Liver (tissue), 3 donors: ENCODE data around the gene TCF12.

Experiments used
- RAD21 ChIP-seq, 2 donors: IDR thresholded peaks; 2 replicates each; pipeline ENCODE4 v1.6.1; 2016; ENCODE audit warnings: antibody characterized with exemption in 2 of 2, mild to moderate bottlenecking in 2 of 2
- RXRA ChIP-seq, 2 donors: IDR thresholded peaks; 2 replicates each; pipeline ENCODE4 v1.6.1; 2017 to 2018; ENCODE audit warnings: antibody characterized with exemption in 2 of 2, mild to moderate bottlenecking in 1 of 2
- SP1 ChIP-seq: IDR thresholded peaks from 2 replicates; pipeline ENCODE4 v1.6.1; 2018; ENCODE audit warnings: antibody characterized with exemption, mild to moderate bottlenecking
- TAF1 ChIP-seq: conservative IDR thresholded peaks from 2 replicates; pipeline ENCODE4 v1.6.1; 2016; ENCODE audit warnings: antibody characterized with exemption, mild to moderate bottlenecking
- YY1 ChIP-seq: IDR thresholded peaks from 2 replicates; pipeline ENCODE4 v1.6.1; 2016; ENCODE audit warnings: antibody characterized with exemption, mild to moderate bottlenecking
- TF ChIP-seq, protein P1 (sequence below): fragments of 150-350 bp; IDR thresholded peaks from 2 replicates; pipeline ENCODE4 v1.5.1; 2017; ENCODE audit warnings: improper control_type of control experiment, low read depth, low read length; ENCODE audit not compliant: missing input control
- TF ChIP-seq, protein P2 (sequence below): IDR thresholded peaks from 2 replicates; pipeline ENCODE4 v1.6.1; 2016; ENCODE audit warnings: antibody characterized with exemption
- TF ChIP-seq, protein P3 (sequence below): IDR thresholded peaks from 2 replicates; pipeline ENCODE4 v1.6.1; 2016; ENCODE audit warnings: antibody characterized with exemption, mild to moderate bottlenecking
- donor health status: healthy.
- donor health status: healthy.

DNA sequence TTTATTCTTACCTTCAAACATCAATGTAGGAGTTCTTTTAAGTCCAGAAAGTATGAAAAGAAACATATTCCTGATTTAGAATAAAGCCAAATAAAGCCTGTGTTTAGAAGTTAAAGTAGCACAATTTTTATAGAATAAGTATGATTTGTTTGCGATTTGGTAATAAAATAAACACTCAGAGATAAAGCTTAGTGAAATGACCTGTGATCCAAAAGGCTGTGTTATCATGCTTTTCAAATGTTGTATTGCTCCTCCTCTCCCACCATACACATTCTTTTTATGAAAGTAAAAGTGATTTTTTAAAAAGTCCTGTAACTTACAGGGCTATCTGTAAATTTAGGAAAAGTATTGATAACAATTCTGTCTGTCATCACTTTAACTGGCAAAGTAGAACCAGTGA is 319.2 kb downstream of the TCF12 start:
- TF ChIP-seq, protein P1, sequence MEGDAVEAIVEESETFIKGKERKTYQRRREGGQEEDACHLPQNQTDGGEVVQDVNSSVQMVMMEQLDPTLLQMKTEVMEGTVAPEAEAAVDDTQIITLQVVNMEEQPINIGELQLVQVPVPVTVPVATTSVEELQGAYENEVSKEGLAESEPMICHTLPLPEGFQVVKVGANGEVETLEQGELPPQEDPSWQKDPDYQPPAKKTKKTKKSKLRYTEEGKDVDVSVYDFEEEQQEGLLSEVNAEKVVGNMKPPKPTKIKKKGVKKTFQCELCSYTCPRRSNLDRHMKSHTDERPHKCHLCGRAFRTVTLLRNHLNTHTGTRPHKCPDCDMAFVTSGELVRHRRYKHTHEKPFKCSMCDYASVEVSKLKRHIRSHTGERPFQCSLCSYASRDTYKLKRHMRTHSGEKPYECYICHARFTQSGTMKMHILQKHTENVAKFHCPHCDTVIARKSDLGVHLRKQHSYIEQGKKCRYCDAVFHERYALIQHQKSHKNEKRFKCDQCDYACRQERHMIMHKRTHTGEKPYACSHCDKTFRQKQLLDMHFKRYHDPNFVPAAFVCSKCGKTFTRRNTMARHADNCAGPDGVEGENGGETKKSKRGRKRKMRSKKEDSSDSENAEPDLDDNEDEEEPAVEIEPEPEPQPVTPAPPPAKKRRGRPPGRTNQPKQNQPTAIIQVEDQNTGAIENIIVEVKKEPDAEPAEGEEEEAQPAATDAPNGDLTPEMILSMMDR, result no peak
- TF ChIP-seq YY1, result no peak
- TF ChIP-seq RAD21 (IDR thresholded peaks at IDR 0.05), result no peak
- no peak for TF ChIP-seq SP1
- TF ChIP-seq, protein P2, sequence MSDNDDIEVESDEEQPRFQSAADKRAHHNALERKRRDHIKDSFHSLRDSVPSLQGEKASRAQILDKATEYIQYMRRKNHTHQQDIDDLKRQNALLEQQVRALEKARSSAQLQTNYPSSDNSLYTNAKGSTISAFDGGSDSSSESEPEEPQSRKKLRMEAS, result no peak
- TF ChIP-seq, protein P3, sequence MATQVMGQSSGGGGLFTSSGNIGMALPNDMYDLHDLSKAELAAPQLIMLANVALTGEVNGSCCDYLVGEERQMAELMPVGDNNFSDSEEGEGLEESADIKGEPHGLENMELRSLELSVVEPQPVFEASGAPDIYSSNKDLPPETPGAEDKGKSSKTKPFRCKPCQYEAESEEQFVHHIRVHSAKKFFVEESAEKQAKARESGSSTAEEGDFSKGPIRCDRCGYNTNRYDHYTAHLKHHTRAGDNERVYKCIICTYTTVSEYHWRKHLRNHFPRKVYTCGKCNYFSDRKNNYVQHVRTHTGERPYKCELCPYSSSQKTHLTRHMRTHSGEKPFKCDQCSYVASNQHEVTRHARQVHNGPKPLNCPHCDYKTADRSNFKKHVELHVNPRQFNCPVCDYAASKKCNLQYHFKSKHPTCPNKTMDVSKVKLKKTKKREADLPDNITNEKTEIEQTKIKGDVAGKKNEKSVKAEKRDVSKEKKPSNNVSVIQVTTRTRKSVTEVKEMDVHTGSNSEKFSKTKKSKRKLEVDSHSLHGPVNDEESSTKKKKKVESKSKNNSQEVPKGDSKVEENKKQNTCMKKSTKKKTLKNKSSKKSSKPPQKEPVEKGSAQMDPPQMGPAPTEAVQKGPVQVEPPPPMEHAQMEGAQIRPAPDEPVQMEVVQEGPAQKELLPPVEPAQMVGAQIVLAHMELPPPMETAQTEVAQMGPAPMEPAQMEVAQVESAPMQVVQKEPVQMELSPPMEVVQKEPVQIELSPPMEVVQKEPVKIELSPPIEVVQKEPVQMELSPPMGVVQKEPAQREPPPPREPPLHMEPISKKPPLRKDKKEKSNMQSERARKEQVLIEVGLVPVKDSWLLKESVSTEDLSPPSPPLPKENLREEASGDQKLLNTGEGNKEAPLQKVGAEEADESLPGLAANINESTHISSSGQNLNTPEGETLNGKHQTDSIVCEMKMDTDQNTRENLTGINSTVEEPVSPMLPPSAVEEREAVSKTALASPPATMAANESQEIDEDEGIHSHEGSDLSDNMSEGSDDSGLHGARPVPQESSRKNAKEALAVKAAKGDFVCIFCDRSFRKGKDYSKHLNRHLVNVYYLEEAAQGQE, result no peak
- no peak for TF ChIP-seq TAF1
- TF ChIP-seq RXRA (IDR thresholded peaks at IDR 0.05), result no peak
